Esophagus muscularis mucosa (tissue), 3 donors: ENCODE measurements around the gene POM121L2.

ENCODE experiments used
- POLR2A ChIP-seq: fragments of 450-650 bp; IDR thresholded peaks from one replicate; pipeline ENCODE4 v1.6.1; 2017; ENCODE audit warnings: antibody characterized with exemption, moderate library complexity, mild to moderate bottlenecking, low read depth
- TF ChIP-seq, protein P1 (sequence below), 3 experiments: fragments of 200-600 bp in 2 of 3; fragments of 450-650 bp in 1 of 3; sonication (generic) in 2 of 3; IDR thresholded peaks; one replicate each; pipeline ENCODE4 v1.5.1; 2017 to 2019; ENCODE audit warnings: antibody characterized with exemption in 3 of 3, mild to moderate bottlenecking in 2 of 3, moderate library complexity in 1 of 3

- TF ChIP-seq, protein P1, sequence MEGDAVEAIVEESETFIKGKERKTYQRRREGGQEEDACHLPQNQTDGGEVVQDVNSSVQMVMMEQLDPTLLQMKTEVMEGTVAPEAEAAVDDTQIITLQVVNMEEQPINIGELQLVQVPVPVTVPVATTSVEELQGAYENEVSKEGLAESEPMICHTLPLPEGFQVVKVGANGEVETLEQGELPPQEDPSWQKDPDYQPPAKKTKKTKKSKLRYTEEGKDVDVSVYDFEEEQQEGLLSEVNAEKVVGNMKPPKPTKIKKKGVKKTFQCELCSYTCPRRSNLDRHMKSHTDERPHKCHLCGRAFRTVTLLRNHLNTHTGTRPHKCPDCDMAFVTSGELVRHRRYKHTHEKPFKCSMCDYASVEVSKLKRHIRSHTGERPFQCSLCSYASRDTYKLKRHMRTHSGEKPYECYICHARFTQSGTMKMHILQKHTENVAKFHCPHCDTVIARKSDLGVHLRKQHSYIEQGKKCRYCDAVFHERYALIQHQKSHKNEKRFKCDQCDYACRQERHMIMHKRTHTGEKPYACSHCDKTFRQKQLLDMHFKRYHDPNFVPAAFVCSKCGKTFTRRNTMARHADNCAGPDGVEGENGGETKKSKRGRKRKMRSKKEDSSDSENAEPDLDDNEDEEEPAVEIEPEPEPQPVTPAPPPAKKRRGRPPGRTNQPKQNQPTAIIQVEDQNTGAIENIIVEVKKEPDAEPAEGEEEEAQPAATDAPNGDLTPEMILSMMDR (IDR thresholded peaks at IDR 0.05) = no peak
- TF ChIP-seq POLR2A = no peak
Observed at GRCh38 chr6:27279513-27280063, 32.5 kb downstream of the POM121L2 start.
